GM21786 (cell line): Measurements from ENCODE around the gene HIPK3.
"Not testable (repeated sequence)": the region's sequence is repeated elsewhere in the genome, so short reads cannot be mapped to it uniquely, and the experiment has no call there.

Source experiments
- ATAC-seq: cut with Tn5 transposase; IDR thresholded peaks from one replicate; pipeline ENCODE4 v1.9.1; 2021; ENCODE audit not compliant: unreplicated experiment

HIPK3 gene

GRCh38 chr11:33347490-33348125, 90.4 kb downstream of the HIPK3 start:
- peak; percentile 91 for ATAC-seq

DNA sequence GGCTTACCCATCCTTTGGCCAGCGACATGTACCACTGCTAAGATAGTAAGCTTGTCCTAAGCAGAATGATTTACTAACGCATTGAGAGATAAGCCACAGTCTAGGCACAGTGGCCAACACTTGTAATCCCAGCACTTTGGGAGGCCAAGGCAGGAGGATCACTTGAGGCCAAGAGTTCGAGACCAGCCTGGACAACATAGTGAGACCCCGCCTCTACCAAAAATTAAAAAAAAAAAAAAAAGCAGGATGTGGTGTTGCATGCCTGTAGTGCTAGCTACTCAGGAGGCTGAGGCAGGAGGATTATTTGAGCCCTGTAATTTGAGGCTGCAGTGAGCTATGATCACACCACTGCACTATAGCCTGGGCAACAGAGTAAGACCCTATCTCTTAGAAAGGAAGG, 93.1 kb downstream of the HIPK3 start:
- ATAC-seq, result no peak

GRCh38 chr11:33358150-33358831, 101.1 kb downstream of the HIPK3 start:
- no peak for ATAC-seq

DNA sequence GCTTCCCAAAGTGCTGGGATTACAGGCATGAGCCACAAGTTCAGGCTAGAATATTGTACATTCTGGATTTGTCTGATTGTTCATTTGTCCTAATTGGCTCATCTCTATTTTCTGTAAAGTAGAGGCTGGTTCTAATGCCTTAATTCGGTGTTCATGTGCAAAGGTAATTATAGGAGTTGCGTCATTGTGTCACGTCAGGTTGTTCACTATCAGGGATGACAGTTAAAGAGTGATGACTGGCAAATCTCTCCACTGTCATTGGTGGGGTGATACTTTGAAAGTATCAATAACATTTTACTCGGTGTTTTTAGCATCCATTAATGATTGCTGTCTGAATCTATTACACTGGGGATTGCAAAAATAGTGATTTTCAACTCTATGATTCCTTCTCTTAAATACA, 103.5 kb downstream of the HIPK3 start:
- ATAC-seq, result no peak

DNA sequence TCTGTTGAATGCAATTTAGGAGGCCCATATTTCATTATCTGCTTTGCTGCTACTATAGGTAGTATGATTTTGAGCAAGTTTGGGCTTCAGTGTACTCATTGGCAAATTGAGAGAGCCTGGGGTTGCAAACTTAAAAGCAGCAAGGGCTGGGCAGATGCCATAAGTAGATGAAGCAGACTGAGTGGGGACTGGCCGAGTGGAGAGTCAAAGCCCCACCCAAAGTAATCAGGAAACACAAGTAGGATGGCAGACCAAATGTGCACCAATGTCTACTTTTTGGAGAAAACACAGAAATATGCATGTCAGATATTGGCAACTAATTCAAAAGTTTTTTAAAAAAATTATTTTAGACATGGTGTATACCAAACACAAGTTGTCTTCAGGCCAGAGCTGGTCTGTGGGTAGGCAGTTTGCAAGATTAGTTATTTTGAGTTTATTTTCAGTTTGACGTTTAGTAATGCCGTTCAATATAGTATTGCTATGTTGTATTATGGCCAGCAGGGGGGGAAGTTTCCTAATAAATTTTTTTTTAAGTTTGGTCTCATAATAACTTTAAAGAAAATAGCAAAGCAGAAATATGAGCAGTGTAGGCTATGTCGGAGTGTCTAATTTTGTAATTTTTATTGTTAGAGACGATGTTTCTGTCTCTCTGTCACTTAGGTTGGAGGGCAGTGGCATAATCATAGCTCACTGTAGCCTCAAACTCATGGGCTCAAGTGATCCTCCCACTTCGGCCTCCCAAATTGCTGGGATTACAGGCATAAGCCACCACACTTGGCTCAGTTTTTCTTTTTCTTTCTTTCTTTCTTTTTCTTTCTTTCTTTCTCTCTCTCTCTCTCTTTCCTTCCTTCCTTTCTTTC, 105.1 kb downstream of the HIPK3 start:
- ATAC-seq, result no peak

GRCh38 chr11:33366918-33367317, 109.7 kb downstream of the HIPK3 start:
- ATAC-seq, result no peak

GRCh38 chr11:33368475-33368874, 111.3 kb downstream of the HIPK3 start:
- not testable (repeated sequence) for ATAC-seq

DNA sequence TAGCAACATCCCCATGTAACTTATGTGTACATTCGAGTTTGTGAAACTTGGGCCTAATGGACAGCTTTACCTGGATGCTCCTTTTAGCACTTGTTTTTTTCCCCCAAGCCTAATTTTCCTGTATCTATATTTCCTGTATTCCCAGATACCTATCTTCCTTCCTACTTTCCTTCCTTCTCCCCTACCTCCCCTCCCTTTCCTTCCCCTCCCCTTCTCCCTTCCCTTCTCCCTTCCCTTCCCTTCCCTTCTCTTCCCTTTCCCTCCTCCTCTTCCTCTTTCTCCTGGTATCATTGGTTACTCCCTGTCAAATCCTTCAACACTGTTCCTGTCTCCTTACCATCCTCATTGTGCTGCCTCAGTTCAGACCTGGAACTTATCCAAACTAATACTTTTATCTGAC, 111.8 kb downstream of the HIPK3 start:
- no peak for ATAC-seq

GRCh38 chr11:33373636-33374035, 116.5 kb downstream of the HIPK3 start:
- ATAC-seq, result no peak

GRCh38 chr11:33375236-33375635, 118.1 kb downstream of the HIPK3 start:
- ATAC-seq, result no peak

- ATAC-seq, result no peak
Observed at GRCh38 chr11:33375688-33376311, 118.6 kb downstream of the HIPK3 start, which contains the start of gene KIAA1549L. Gene KIAA1549L, plus strand, starts transcription at chr11:33376108.

- ATAC-seq, result no peak
Observed at GRCh38 chr11:33376331-33377310, 119.4 kb downstream of the HIPK3 start.

DNA sequence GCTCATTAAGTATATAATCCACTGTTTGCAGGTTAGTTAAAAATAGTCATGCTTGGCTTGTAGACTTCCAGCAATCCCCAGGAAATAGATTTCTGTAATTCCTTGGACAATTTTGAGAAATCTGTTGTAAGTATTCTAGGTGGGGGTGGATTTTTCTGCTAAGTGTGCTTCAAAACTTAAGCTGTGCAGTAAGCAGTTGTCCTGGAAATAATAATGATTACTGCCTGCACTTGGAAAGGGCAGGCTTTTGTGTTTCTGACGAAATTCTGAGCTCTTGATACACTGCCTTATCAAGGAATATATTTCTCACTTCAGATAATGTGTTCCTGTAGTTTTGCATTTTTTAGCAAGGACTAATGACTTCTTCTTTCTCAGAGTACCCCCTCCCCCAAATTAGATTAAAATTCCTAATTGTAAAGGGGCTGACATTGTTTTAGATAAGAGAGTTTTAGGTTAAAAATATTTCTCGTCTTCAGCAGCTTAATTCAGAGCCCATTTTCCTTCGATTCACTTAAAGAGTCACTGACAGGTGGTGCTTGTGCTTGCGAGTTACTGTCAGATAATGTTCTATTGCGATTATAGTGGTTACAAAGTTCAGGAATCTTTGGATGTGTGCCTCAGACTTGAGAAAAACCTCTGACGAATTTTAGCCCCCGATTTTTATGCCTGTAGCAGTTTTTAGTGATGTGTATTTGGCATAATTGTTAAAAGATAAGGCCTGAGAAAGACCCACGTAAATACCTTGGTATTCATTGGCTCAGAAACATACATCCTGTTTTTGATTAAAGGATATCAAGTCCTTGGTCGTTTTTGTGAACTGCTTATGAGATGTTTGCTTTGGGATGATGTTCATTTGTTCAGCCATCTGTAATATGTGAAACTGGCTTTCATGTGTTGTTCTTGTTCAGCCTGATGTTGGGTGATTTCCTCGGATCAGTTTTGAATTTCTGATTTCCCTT, 120.5 kb downstream of the HIPK3 start:
- no peak for ATAC-seq

DNA sequence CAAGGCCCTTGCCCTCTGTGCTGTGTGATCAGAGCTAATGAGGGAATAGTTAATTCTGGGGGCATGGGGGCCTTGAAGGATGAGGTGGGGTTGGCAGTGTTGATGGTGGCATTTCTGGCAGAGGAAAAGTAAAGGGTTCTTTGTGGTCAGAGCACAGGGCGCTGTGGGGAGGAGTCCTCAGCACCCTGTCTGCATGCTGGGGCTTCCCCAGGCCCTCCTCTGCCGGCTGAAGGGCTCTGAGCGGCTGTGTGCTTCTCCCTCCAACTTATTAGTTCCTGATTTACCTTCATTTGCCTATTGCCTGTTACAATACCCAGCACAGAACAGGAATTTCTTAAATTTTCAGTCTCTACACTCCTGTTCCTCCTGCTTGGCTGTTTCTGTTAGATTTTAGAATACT, 122.8 kb downstream of the HIPK3 start:
- ATAC-seq, result peak; percentile 72

DNA sequence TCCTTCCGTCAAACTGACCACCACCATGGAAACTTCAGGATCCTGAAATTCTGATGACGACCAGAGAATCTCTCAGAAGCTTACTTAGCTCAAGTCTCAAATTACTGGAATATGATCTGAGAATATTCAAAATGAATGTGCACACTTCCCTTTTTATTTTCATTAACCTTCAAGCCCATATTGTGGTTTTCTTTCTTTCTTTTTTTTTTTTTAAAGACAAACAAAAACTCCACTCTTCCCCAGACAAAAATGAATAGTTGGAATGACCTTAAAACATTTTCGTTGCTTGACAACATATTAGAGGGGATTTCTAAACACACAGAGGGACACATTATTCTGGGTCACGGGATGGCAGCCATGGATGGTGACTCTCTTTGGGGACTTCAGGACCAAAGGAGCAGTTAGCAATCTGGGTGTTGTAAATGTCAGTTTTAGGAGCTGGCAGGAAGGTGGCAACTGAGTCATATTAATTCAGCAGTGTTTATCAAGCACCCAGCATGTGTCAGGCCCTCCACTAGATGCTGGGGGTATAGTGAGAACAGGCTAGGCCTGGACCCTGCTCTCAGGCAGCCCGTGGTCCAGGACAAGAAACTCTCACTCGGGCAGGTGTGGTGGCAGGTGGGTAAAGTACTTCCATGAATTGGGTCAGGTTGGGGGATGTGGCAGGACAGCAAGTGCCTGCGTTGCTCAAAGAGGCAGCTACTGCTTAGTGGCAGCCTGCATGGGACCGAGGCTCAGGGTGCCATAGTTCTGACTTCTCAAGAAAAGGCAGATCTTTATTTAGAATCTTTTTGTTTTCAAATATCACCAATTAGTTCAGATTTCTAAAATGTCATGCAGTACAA, 126.1 kb downstream of the HIPK3 start:
- ATAC-seq, result no peak

- ATAC-seq, result no peak
Observed at GRCh38 chr11:33383920-33384209, 126.7 kb downstream of the HIPK3 start.

DNA sequence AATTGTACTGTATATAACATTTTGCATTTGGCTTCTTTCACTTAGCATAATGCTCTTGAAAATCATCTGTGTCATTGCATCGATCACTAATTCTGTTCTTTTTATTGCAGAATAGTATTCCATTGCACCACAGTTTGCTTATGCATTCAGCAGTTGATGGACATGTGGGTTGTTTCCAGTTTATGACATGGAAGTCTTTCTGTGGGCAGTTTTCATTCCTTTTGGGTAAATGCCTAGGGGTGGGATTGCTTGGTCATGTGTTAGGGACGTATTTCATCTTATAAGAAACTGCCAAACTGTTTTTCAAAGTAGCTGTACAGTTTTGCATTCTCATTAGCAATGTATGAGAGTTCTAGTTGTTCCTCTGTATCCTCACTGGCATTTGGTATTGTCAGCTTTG, 127.0 kb downstream of the HIPK3 start:
- ATAC-seq, result no peak

DNA sequence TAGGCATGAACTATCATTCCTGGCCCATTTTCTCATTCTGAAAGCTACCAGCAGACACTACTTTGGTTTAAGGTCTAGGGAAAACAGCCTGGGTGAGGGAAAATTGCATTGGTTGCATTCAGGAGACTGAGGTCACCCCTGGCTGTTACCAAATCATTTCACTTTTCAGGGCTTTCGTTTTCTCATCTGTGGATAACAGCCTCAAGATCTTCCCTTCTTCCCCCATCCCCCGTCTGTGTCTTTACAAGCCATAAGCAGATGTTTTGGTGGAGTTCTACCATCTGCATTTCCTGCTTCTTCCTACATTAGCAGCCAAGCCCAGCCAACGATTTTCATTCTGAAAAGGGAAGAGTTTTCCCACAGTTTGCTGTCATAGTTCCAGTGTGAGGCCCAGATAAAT, 130.4 kb downstream of the HIPK3 start:
- peak; percentile 25 for ATAC-seq
